ENCODE measurements around the gene SYNGR2. TPM values are rescaled to one million over a fixed set of nuclear protein-coding genes. Genes with fewer than 3 reads are reported as not detected.

The SYNGR2 gene
- total RNA-seq, 1 donor from 2014 or later: 19.3 TPM

- no peak for TF ChIP-seq CTCF (conservative IDR thresholded peaks at IDR 0.05)
- Mint-ChIP-seq H3K4me3 (no peak overlapping the region), H3K36me3 (ENCODE audit: low read depth) (peaks cover 8% of the 10 kb centered on the region), H3K4me1 (peaks cover 9% of the 10 kb centered on the region), H3K27ac (ENCODE audit: unreplicated experiment) (no peak overlapping the region), H3K27me3 (ENCODE audit: low read depth) (no peaks in the 10 kb centered on the region), H3K9me3 (no peaks in the 10 kb centered on the region)
- DNase-seq (ENCODE audit: low read depth, low spot score): no peak
Observed at GRCh38 chr17:78200451-78200850, 32.1 kb downstream of the SYNGR2 start.

- Mint-ChIP-seq H3K27me3 (ENCODE audit: low read depth) (no peaks in the 10 kb centered on the region), H3K27ac (ENCODE audit: unreplicated experiment) (no peak overlapping the region), H3K36me3 (ENCODE audit: low read depth) (peaks cover 4% of the 10 kb centered on the region), H3K9me3 (no peaks in the 10 kb centered on the region), H3K4me1 (no peaks in the 10 kb centered on the region), H3K4me3 (no peak overlapping the region)
- DNase-seq (ENCODE audit: low read depth, low spot score): no peak
- TF ChIP-seq CTCF (conservative IDR thresholded peaks at IDR 0.05): no peak
Observed at GRCh38 chr17:78202666-78203065, 34.3 kb downstream of the SYNGR2 start.

GRCh38 chr17:78204387-78205123, 36.2 kb downstream of the SYNGR2 start:
- no peak for TF ChIP-seq CTCF (conservative IDR thresholded peaks at IDR 0.05)
- H3K27me3 Mint-ChIP-seq (ENCODE audit: low read depth): no peaks in the 10 kb centered on the region
- no peak overlapping the region for H3K27ac Mint-ChIP-seq (ENCODE audit: unreplicated experiment)
- H3K9me3 Mint-ChIP-seq: no peaks in the 10 kb centered on the region
- no peak for DNase-seq (ENCODE audit: low read depth, low spot score)
- no peaks in the 10 kb centered on the region for H3K4me1 Mint-ChIP-seq
- no peaks in the 10 kb centered on the region for H3K36me3 Mint-ChIP-seq (ENCODE audit: low read depth)
- H3K4me3 Mint-ChIP-seq: no peak overlapping the region

- Mint-ChIP-seq H3K9me3 (no peaks in the 10 kb centered on the region), H3K27ac (ENCODE audit: unreplicated experiment) (no peak overlapping the region), H3K36me3 (ENCODE audit: low read depth) (no peaks in the 10 kb centered on the region), H3K4me3 (no peak overlapping the region), H3K4me1 (no peaks in the 10 kb centered on the region), H3K27me3 (ENCODE audit: low read depth) (no peaks in the 10 kb centered on the region)
- DNase-seq (ENCODE audit: low read depth, low spot score): no peak
- TF ChIP-seq CTCF (conservative IDR thresholded peaks at IDR 0.05): no peak
Observed at GRCh38 chr17:78205124-78205775, 36.9 kb downstream of the SYNGR2 start.

GRCh38 chr17:78206298-78206697, 37.9 kb downstream of the SYNGR2 start:
- Mint-ChIP-seq H3K36me3 (ENCODE audit: low read depth) (no peaks in the 10 kb centered on the region), H3K27me3 (ENCODE audit: low read depth) (no peaks in the 10 kb centered on the region), H3K4me1 (no peaks in the 10 kb centered on the region), H3K4me3 (no peak overlapping the region), H3K9me3 (no peaks in the 10 kb centered on the region), H3K27ac (ENCODE audit: unreplicated experiment) (no peak overlapping the region)
- no peak for DNase-seq (ENCODE audit: low read depth, low spot score)
- TF ChIP-seq CTCF (conservative IDR thresholded peaks at IDR 0.05): no peak

Data from neural crest cell (in vitro differentiated cells).